Fibroblast of skin of scalp (primary cell): ENCODE results near the gene PKN2.
"Not testable (repeated sequence)": the region's sequence is repeated elsewhere in the genome, so short reads cannot be mapped to it uniquely, and the experiment has no call there.

Experiments
- DNase-seq: peaks from one replicate; pipeline ENCODE4 v3.0.0-alpha.2; 2013

The PKN2 gene

GRCh38 chr1:88680471-88680870 is 3.6 kb upstream of the PKN2 start:
- no peak for DNase-seq

DNA sequence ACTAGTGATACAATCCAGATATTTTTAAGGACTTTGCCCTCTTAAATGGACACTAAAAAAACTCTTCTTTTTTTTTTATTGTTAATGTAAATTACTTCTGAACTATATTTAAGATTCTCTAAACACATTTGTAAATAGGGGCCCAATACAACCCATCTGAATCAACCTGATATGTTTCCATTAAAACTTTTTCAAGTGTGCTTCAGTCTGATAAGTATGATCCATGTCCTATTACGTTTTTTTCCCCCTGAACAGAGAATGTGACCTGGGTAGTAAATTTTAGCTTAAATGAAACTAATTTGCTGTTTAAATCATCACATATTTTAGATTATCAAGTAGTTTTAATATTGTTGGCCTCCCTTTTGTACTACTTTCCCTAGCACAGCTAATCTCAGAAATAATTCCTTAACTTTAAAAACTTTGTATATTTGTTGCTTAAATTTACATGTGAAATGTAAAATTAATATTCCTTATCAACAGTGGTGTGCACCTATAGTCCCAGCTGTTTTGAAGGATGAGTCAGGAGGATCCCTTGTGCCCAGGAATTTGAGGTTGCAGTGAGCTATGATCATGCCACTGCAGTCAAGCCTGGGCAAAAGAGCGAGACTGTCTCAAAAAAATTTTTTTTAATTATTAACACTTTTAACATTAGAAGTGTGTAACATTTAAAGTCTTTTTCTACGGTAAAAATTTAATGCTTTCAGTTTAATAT is 3.0 kb upstream of the PKN2 start:
- no peak for DNase-seq

- DNase-seq: peak; percentile 50
These were observed 597 bp downstream of the PKN2 start for GRCh38 chr1:88684482-88685258.

- no peak for DNase-seq
These were observed 1.2 kb downstream of the PKN2 start for GRCh38 chr1:88685259-88685620.

- no peak for DNase-seq
These were observed 7.5 kb downstream of the PKN2 start for GRCh38 chr1:88691540-88691939.

DNA sequence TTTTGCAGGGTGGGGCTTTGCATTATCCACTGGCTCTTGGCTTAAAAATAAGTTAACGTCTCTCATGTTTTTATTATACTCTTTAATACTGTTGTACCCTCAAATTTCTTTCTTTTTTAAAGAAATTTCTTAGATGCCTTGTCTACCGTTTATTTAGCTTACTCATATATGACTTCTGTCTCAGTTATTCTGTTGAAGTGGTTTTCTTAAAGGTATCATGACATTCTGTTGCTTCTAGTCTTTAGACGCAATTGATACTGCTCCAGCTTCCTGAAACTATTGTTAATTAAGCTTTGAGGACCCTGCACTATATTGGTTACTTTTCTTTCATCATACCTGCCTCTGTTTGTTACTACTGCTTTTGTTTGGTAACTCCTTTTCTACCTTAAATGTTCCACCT is 11.7 kb downstream of the PKN2 start:
- no peak for DNase-seq

DNA sequence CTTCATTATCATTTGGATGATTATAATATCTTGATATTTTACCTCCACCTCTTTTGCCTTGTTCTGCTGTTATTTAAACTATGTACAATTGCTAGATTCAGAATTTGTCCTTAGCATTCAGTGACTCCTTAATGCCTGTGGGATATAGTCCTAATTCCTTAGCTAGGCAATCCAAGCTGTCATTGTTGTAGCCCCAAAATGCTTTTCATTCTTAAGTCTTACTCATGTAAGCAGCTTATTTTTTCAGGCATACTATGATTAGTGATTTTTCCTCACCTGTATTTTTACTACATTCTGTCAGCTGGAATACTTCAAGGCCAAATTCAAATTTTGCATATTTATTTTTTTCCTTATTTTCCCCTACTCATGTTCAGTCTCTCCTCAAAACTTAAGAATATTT is 13.4 kb downstream of the PKN2 start:
- no peak for DNase-seq

DNA sequence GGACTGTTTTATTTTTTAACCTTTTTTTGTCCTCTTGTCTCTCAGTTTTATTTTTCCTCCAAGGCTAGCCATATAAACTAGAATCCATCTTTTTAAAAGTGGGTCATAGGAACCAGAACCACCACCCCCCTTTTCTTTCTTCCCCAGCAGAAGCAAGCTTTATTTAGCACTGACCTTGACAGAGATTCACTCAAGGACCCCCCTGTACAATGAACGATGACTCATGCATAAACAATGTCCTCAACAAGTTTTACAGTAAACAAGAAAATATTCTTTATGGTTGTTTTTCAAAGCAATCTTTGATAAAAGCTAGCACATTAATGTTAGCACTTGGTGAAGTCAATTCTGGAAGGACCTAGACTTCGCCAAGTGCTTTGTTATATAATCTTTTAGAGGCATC is 14.1 kb downstream of the PKN2 start:
- DNase-seq: no peak

GRCh38 chr1:88698764-88699163 is 14.7 kb downstream of the PKN2 start:
- DNase-seq: no peak

- no peak for DNase-seq
These were observed 16.4 kb downstream of the PKN2 start for GRCh38 chr1:88700425-88701013.

DNA sequence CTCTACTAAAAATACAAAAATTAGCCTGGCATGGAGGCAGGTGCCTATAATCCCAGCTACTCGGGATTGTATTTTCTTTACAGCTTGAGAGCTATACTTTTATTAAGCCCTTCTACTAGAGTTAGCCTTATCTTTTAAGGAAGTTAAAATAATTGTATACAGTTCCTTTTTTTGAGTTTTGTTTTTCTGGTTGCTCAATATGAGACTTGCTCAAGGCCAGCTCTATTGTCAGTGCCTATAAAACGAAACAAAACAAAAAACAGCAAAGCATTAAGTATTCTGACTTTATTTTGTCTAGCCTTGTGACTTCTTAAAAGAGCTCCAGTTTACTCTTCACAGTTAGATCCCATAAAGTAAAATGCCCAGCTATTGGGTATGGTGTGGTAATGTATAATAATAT is 17.2 kb downstream of the PKN2 start:
- no peak for DNase-seq

- not testable (repeated sequence) for DNase-seq
These were observed 17.7 kb downstream of the PKN2 start for GRCh38 chr1:88701793-88702192.

- no peak for DNase-seq
These were observed 23.9 kb downstream of the PKN2 start for GRCh38 chr1:88708011-88708410.

- DNase-seq: not testable (repeated sequence)
These were observed 28.8 kb downstream of the PKN2 start for GRCh38 chr1:88712907-88713306.

- not testable (repeated sequence) for DNase-seq
These were observed 32.5 kb downstream of the PKN2 start for GRCh38 chr1:88716571-88716970.

DNA sequence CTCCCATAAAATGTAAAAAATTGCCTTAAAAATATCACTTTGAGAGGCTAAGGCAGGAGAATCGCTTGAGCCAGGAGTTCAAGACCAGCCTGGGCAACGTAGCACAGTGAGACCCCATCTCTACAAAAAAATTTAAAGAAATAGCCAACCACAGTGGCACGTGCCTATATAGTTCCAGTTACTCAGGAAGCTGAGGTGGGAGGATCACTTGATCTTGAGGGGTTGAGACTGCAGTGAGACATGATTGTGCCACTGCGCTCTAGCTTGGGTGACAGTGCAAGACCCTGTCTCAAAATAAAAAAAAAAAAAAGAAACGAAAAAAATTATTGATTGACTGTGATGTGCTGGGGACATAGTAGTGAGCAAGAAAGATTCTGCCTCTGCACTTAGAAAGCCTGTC is 38.4 kb downstream of the PKN2 start:
- DNase-seq: no peak

DNA sequence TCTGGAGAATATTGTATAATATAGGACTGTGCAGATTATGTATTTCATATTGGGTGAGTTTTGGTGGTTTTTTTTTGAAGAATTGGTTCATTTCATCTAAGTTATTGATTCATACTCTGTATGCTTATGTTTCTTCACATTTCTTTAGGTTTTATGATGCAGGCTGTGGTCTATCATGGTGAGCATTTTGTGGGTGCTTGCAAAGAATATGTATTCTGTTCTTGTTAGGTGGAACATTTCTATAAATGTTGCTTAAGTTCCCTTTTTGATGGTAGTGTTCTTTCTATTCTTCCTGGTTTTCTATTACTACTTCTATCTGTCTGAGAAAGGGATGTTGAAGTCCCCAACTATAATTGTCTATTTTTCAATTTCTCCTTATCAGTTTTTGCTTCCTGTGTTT is 42.6 kb downstream of the PKN2 start:
- DNase-seq: no peak

DNA sequence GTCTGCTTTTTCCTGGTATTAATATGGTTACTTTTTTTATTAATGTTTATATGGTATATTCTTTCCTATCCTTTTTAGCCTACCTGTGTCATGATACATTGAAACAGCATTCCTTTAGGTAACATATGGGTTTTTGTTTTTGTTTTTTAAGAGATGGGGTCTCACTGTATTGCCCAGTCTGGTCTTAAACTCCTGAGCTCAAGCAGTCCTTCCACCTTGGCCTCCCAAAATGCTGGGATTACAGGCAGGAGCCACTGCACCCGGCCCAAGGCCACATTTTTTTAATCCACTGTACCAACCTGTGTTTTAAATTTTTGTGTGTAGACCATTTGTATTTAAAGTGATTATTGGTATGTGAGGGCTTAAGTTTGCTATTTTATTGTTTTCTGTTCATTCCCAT is 43.1 kb downstream of the PKN2 start:
- DNase-seq: no peak

DNA sequence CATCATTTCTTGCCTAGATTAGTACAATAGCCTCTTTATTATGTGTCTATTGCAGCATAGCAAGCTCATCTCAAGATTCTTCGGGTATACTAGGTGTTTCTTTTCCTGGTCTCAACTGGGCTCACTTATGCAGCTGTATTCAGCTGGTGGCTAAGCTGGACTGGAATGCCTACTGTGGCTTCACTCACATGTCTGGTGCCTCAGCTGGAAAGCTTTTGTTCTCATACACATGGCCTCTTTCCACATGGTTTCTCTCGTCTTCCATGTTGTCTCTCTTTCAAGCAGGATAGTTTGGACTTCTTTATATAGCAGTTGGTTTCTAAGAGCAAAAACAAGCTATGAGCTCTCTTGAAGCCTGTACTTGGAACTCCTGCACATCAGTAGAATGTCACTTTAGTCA is 45.2 kb downstream of the PKN2 start:
- DNase-seq: no peak

DNA sequence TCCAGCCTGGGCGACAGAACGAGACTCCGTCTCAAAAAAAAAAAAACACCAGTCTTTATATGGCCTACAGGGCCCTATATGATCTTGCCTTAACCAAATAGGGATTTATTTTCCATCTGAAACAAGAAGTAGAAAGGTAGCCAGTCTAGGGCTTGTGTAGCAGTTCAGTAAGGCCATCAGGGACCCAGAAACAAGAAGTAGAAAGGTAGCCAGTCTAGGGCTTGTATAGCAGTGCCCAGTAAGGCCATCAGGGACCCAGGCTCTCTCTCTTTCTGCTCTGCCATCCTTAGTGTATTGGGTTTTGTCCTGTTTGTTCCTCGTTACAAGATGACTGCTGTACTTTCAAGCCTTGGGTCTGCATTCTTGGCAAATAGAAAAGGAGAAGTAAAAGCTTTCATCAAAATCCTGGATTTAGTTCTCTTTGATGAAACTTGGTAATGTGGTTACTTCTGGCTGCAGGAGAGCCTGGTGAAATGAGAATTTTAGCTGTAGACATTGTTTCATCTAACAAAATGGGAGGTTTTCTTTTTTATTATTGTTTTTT is 46.1 kb downstream of the PKN2 start:
- no peak for DNase-seq

GRCh38 chr1:88730995-88731394 is 46.9 kb downstream of the PKN2 start:
- DNase-seq: no peak

- DNase-seq: peak; percentile 90
These were observed 47.6 kb downstream of the PKN2 start for GRCh38 chr1:88731475-88732269.

DNA sequence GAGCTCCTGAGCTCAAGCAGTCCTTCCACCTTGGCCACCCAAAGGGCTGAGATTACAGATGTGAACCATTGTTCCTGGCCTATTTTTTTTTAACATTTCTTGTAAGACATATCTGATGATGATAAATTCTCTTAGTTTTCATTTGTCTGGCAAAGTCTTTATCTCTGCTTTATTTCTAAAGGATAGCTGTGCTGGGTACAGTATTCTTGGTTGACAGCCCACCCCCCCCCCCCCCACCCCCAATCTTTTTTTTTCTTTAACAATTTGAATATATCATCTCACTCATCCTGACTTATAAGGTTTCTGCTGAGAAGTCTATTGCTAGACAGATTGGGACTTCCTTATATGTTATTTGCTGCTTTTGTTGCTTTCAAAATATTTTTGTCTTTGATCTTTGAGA is 51.3 kb downstream of the PKN2 start:
- DNase-seq: no peak
